H1 (cell line): ENCODE results near the gene VPS9D1. TPM values are rescaled to one million over a fixed set of nuclear protein-coding genes. Genes with fewer than 3 reads are reported as not detected.

Experiments
- CTCF ChIA-PET: fragments of 300-600 bp; sonication (Branson Sonifier 250); formaldehyde crosslinking; loops from one replicate; lab custom pipeline; 2021; ENCODE audit not compliant: partially characterized antibody; lab: Charles Lee
- POLR2A ChIA-PET: fragments of 300-600 bp; sonication (Branson Sonifier 250); formaldehyde crosslinking; loops from one replicate; lab custom pipeline; 2021; ENCODE audit warnings: inconsistent platforms; ENCODE audit not compliant: partially characterized antibody; lab: Charles Lee
- DNase-seq, 2 experiments: peaks; one replicate each; pipeline versions ENCODE4 v3.0.0 to v3.0.0-alpha.2; 2010 to 2022; ENCODE audit warnings: low spot score in 2 of 2, low read depth in 1 of 2, mixed read lengths in 1 of 2
- FAIRE-seq: peaks from 2 replicates; lab custom pipeline; 2011; peaks lifted over from hg19 to GRCh38; lab: Jason Lieb, UNC
- H2AFZ ChIP-seq: 2 replicates; pipeline ENCODE4 v1.8.1; 2012; ENCODE audit warnings: low read length, inconsistent platforms
- H2AK5ac ChIP-seq: 2 replicates; pipeline ENCODE4 v1.6.1; 2013; ENCODE audit warnings: low read depth, low read length
- H2BK120ac ChIP-seq: replicated peaks from 2 replicates; pipeline ENCODE3; 2013; ENCODE audit warnings: low read depth, low read length, inconsistent platforms
- H2BK12ac ChIP-seq: 2 replicates; pipeline ENCODE4 v1.6.1; 2013; ENCODE audit warnings: low read depth, low read length
- H2BK15ac ChIP-seq: 2 replicates; pipeline ENCODE4 v1.6.1; 2013; ENCODE audit warnings: low read length
- H2BK20ac ChIP-seq: 2 replicates; pipeline ENCODE4 v1.6.1; 2013; ENCODE audit warnings: low read length
- H2BK5ac ChIP-seq: 2 replicates; pipeline ENCODE4 v1.6.1; 2013; ENCODE audit warnings: low read depth, low read length
- H3K14ac ChIP-seq: 2 replicates; pipeline ENCODE4 v1.6.1; 2013; ENCODE audit warnings: inconsistent platforms; ENCODE audit not compliant: insufficient read length
- H3K18ac ChIP-seq: 2 replicates; pipeline ENCODE4 v1.6.1; 2013; ENCODE audit warnings: low read length; ENCODE audit errors: extremely low read depth
- H3K23ac ChIP-seq: 2 replicates; pipeline ENCODE4 v1.6.1; 2013; ENCODE audit warnings: inconsistent platforms; ENCODE audit not compliant: insufficient read length
- H3K23me2 ChIP-seq: 2 replicates; pipeline ENCODE4 v1.6.1; 2013; ENCODE audit warnings: low read depth, low read length
- H3K27ac ChIP-seq: 2 replicates; pipeline ENCODE4 v1.6.1; 2011; ENCODE audit warnings: low read depth, low read length, inconsistent platforms
- H3K27me3 ChIP-seq, 4 experiments: replicated peaks in 1 of 4; 1 replicate in 1 of 4; 2 replicates in 3 of 4; pipeline versions ENCODE4 v1.6.1 to v1.8.1; 2011 to 2013; ENCODE audit warnings: low read length in 3 of 4, mild to moderate bottlenecking in 3 of 4, inconsistent platforms in 2 of 4, mixed read lengths in 2 of 4, moderate library complexity in 1 of 4; ENCODE audit not compliant: control insufficient read depth in 3 of 4, insufficient read depth in 3 of 4; ENCODE audit errors: extremely low read depth in 1 of 4
- H3K36me3 ChIP-seq, 4 experiments: 2 replicates each; pipeline versions ENCODE4 v1.6.1 to v1.8.1; 2011 to 2013; ENCODE audit warnings: mild to moderate bottlenecking in 4 of 4, low read length in 3 of 4, moderate library complexity in 2 of 4, control low read depth in 1 of 4, inconsistent platforms in 1 of 4; ENCODE audit not compliant: insufficient read depth in 4 of 4, control insufficient read depth in 2 of 4
- H3K4ac ChIP-seq: replicated peaks from 2 replicates; pipeline ENCODE3; 2013; ENCODE audit warnings: low read length, low read depth, mixed read lengths, inconsistent platforms; ENCODE audit not compliant: insufficient read length
- H3K4me1 ChIP-seq, 4 experiments: replicated peaks in 1 of 4; 1 replicate in 1 of 4; 2 replicates in 3 of 4; pipeline versions ENCODE4 v1.6.1 to v1.8.1; 2011 to 2013; ENCODE audit warnings: low read length in 3 of 4, inconsistent platforms in 2 of 4, mixed read lengths in 1 of 4; ENCODE audit not compliant: insufficient read depth in 4 of 4, control insufficient read depth in 3 of 4
- H3K4me2 ChIP-seq, 2 experiments: 2 replicates each; pipeline versions ENCODE4 v1.6.1 to v1.8.1; 2011 to 2013; ENCODE audit warnings: low read depth in 2 of 2, low read length in 2 of 2, control low read depth in 1 of 2, inconsistent platforms in 1 of 2, mild to moderate bottlenecking in 1 of 2; ENCODE audit not compliant: insufficient read depth in 1 of 2
- H3K4me3 ChIP-seq, 4 experiments: fragments of 200-600, 300-600 bp in 1 of 4; sonication (generic), shearing (Covaris generic), sonication (Bioruptor Twin) in 1 of 4; 2 replicates each; pipeline versions ENCODE4 v1.5.1 to v1.8.1; 2011 to 2016; ENCODE audit warnings: low read length in 4 of 4, low read depth in 3 of 4, control low read depth in 2 of 4, inconsistent platforms in 2 of 4, mild to moderate bottlenecking in 2 of 4, mixed read lengths in 1 of 4, moderate library complexity in 1 of 4; ENCODE audit not compliant: insufficient read depth in 2 of 4; ENCODE audit errors: extremely low read depth in 1 of 4
- H3K56ac ChIP-seq: replicated peaks from 2 replicates; pipeline ENCODE3; 2013; ENCODE audit warnings: low read depth, mild to moderate bottlenecking, mixed read lengths, low read length, inconsistent platforms; ENCODE audit not compliant: insufficient read length
- H3K79me1 ChIP-seq: 2 replicates; pipeline ENCODE4 v1.6.1; 2013; ENCODE audit warnings: low read depth, low read length, control low read depth
- H3K79me2 ChIP-seq, 2 experiments: 2 replicates each; pipeline versions ENCODE4 v1.6.1 to v1.8.1; 2012 to 2013; ENCODE audit warnings: low read length in 2 of 2, mild to moderate bottlenecking in 2 of 2, inconsistent platforms in 1 of 2; ENCODE audit not compliant: insufficient read depth in 2 of 2, control insufficient read depth in 1 of 2
- H3K9ac ChIP-seq, 4 experiments: replicated peaks in 1 of 4; 1 replicate in 1 of 4; 2 replicates in 3 of 4; pipeline versions ENCODE4 v1.6.1 to v1.8.1; 2011 to 2013; ENCODE audit warnings: low read depth in 3 of 4, low read length in 3 of 4, control low read depth in 2 of 4, mild to moderate bottlenecking in 2 of 4, moderate library complexity in 2 of 4, inconsistent platforms in 1 of 4; ENCODE audit errors: extremely low read depth in 1 of 4
- H3K9me3 ChIP-seq, 2 experiments: 2 replicates each; pipeline versions ENCODE4 v1.6.1 to v1.8.1; 2012 to 2013; ENCODE audit warnings: mild to moderate bottlenecking in 2 of 2, moderate library complexity in 2 of 2, control low read depth in 1 of 2, inconsistent platforms in 1 of 2, low read depth in 1 of 2, low read length in 1 of 2, mixed read lengths in 1 of 2; ENCODE audit not compliant: insufficient read depth in 2 of 2
- H4K20me1 ChIP-seq, 2 experiments: replicated peaks in 1 of 2; 2 replicates each; pipeline versions ENCODE3 to v1.8.1; 2011 to 2013; ENCODE audit warnings: inconsistent platforms in 2 of 2, low read length in 2 of 2, mild to moderate bottlenecking in 1 of 2; ENCODE audit not compliant: insufficient read depth in 2 of 2, control insufficient read depth in 1 of 2
- H4K5ac ChIP-seq: 2 replicates; pipeline ENCODE4 v1.6.1; 2013; ENCODE audit warnings: low read length, low read depth, mixed read lengths, inconsistent platforms; ENCODE audit not compliant: insufficient read length
- H4K8ac ChIP-seq: 2 replicates; pipeline ENCODE4 v1.8.0; 2013; ENCODE audit warnings: mild to moderate bottlenecking, moderate library complexity, low read length, inconsistent platforms; ENCODE audit not compliant: insufficient read depth; ENCODE audit errors: extremely low read depth
- H4K91ac ChIP-seq: replicated peaks from 2 replicates; pipeline ENCODE3; 2013; ENCODE audit warnings: low read length, mixed read lengths, inconsistent platforms; ENCODE audit not compliant: insufficient read length
- CTBP2 ChIP-seq: IDR thresholded peaks from 2 replicates; pipeline ENCODE4 v1.7.0; 2011; ENCODE audit warnings: borderline replicate concordance, mild to moderate bottlenecking, moderate library complexity, mixed read lengths, low read length; ENCODE audit not compliant: insufficient read depth, insufficient read length
- SUZ12 ChIP-seq: fragments of 200-600 bp; sonication (generic); IDR thresholded peaks from 2 replicates; pipeline ENCODE4 v1.6.1; 2012; ENCODE audit warnings: mild to moderate bottlenecking, inconsistent platforms, low read length, moderate library complexity, mixed read lengths
- TCF12 ChIP-seq: IDR thresholded peaks from 2 replicates; pipeline ENCODE4 v1.6.1; 2011; ENCODE audit warnings: low read depth, mild to moderate bottlenecking, low read length
- TEAD4 ChIP-seq: IDR thresholded peaks from 2 replicates; pipeline ENCODE4 v1.6.1; 2012; ENCODE audit warnings: low read depth, low read length, inconsistent platforms, mixed read lengths
- YY1 ChIP-seq: IDR thresholded peaks from 2 replicates; pipeline ENCODE4 v1.6.1; 2011; ENCODE audit warnings: low read depth, mild to moderate bottlenecking, low read length
- WGBS, 2 experiments: shearing (Covaris generic) in 1 of 2; methylation state at CpG; one replicate each; pipeline versions ENCODE4 v1.1.6 to v1.1.7; 2013 to 2015; ENCODE audit warnings: low lambda C conversion rate in 2 of 2, mixed read lengths in 2 of 2, inconsistent platforms in 1 of 2, low coverage in 1 of 2, missing lambda C conversion rate in 1 of 2; ENCODE audit not compliant: insufficient replicate concordance in 2 of 2, insufficient coverage in 1 of 2, insufficient read length in 1 of 2; ENCODE audit errors: extremely low coverage in 1 of 2, missing lambda C conversion rate in 1 of 2; 5-methylcytosine and 5-hydroxymethylcytosine counted together
- polyA plus RNA-seq, 7 experiments: library from polyadenylated mRNA; depleted of rRNA in 3 of 7; stranded (reverse) in 5 of 7; unstranded in 2 of 7; fragments of >200 nt in 5 of 7; fragments of 200-250 nt in 2 of 7; gene quantifications; 1 replicate in 5 of 7; 2 replicates in 1 of 7; 4 replicates in 1 of 7; pipeline versions ENCODE4 v1.2.1 to v1.2.3, GENCODE V29; 2011 to 2013; ENCODE audit warnings: missing spikeins in 2 of 7, mixed read lengths in 2 of 7
- total RNA-seq: library from RNA; stranded (reverse); fragmentation: NEBNext Ultra II Directional; extraction: Animal tissue kit (Norgen Biotek cat#: 25700); gene quantifications from 2 replicates; pipeline ENCODE4 v1.2.1, GENCODE V29; 2021

Gene VPS9D1
- total and polyA plus RNA-seq, 2 of the 8 experiments (the other 6 are each of a cell fraction or from before 2014, with no cell fraction given) = 2.9 to 5.4 TPM

- CTCF ChIA-PET = interaction anchor here (0.6 to 7.8 kb wide), 13 partner anchors 9 to 120 kb away, joined by 3 to 69 read pairs (median 4); partner anchors contain the start of gene SPATA2L
- H3K79me1 ChIP-seq = peaks cover 2% of the 10 kb centered on the region; the same call in 1 of the 2 replicates
- no peak overlapping the region for H2AK5ac ChIP-seq
- no peak overlapping the region for H4K8ac ChIP-seq
- H3K23me2 ChIP-seq = no peaks in the 10 kb centered on the region
- no peak overlapping the region for H4K5ac ChIP-seq
- H3K18ac ChIP-seq = no peak overlapping the region
- H2AFZ ChIP-seq = no peak overlapping the region
- H2BK5ac ChIP-seq = no peak overlapping the region
- 94% methylated on average over 11 of the region's 11 CpGs; no CpG with 5 or more reads in 1 of the 2 experiments for WGBS, 2 experiments
- H2BK12ac ChIP-seq = no peak overlapping the region
- no peak overlapping the region for H3K4me2 ChIP-seq
- H3K56ac ChIP-seq = no peak overlapping the region
- POLR2A ChIA-PET = interaction anchor here (0.8 to 5.4 kb wide), 13 partner anchors 8 to 182 kb away, joined by 3 to 19 read pairs (median 4); no protein-coding TSS in a partner anchor
- no peak overlapping the region for H3K27ac ChIP-seq
- H3K4me3 ChIP-seq = no peak overlapping the region
- FAIRE-seq = no peak
- no peaks in the 10 kb centered on the region for H3K27me3 ChIP-seq
- no peak overlapping the region for H2BK120ac ChIP-seq
- no peak overlapping the region for H3K4ac ChIP-seq
- H3K79me2 ChIP-seq = no peaks in the 10 kb centered on the region
- no peak overlapping the region for H2BK15ac ChIP-seq
- peaks cover 4 to 11% of the 10 kb centered on the region in 2 experiments for H4K20me1 ChIP-seq
- no peaks in the 10 kb centered on the region for H3K4me1 ChIP-seq
- no peak for TF ChIP-seq TEAD4
- TF ChIP-seq CTBP2 = no peak
- no peak for TF ChIP-seq SUZ12
- TF ChIP-seq YY1 = no peak
- no peak for TF ChIP-seq TCF12
- H3K14ac ChIP-seq = no peak overlapping the region
- H3K23ac ChIP-seq = no peak overlapping the region
- H3K9ac ChIP-seq = no peak overlapping the region
- DNase-seq = no peak
- no peak overlapping the region for H2BK20ac ChIP-seq
- peaks cover 36 to 79% (median 59%) of the 10 kb centered on the region in 4 experiments for H3K36me3 ChIP-seq
- H4K91ac ChIP-seq = no peak overlapping the region
- H3K9me3 ChIP-seq = no peaks in the 10 kb centered on the region
These were observed 20.8 kb upstream of the VPS9D1 start for GRCh38 chr16:89741342-89742014.
